GM23248 (cell line): Measurements from ENCODE around the gene NLRC5. TPM values are rescaled to one million over a fixed set of nuclear protein-coding genes. Genes with fewer than 3 reads are reported as not detected.

Experiments
- DNase-seq: peaks from one replicate; pipeline ENCODE4 v3.0.0-alpha.2; 2015
- H2AFZ ChIP-seq: fragments of 200-600 bp; sonication (generic); 2 replicates; pipeline ENCODE4 v1.6.1; 2016; ENCODE audit warnings: antibody characterized with exemption
- H3F3A ChIP-seq: fragments of 200-600 bp; sonication (generic); 2 replicates; pipeline ENCODE4 v1.6.1; 2016; ENCODE audit warnings: mild to moderate bottlenecking, antibody characterized with exemption, mixed run types; ENCODE audit not compliant: insufficient read depth
- H3K27ac ChIP-seq: fragments of 200-600 bp; sonication (generic); 2 replicates; pipeline ENCODE4 v1.5.1; 2016; ENCODE audit warnings: mild to moderate bottlenecking
- H3K27me3 ChIP-seq: fragments of 200-600 bp; sonication (generic); replicated peaks from 2 replicates; pipeline ENCODE4 v1.6.1; 2016; ENCODE audit warnings: mild to moderate bottlenecking; ENCODE audit not compliant: insufficient read depth
- H3K36me3 ChIP-seq: fragments of 200-600 bp; sonication (generic); 2 replicates; pipeline ENCODE4 v1.6.1; 2016; ENCODE audit warnings: low read depth, mild to moderate bottlenecking
- H3K4me1 ChIP-seq: fragments of 200-600 bp; sonication (generic); 2 replicates; pipeline ENCODE4 v1.6.1; 2016; ENCODE audit warnings: mild to moderate bottlenecking; ENCODE audit not compliant: insufficient read depth
- H3K4me2 ChIP-seq: fragments of 200-600 bp; sonication (generic); one replicate; pipeline ENCODE4 v1.6.1; 2016; ENCODE audit warnings: mild to moderate bottlenecking; ENCODE audit not compliant: unreplicated experiment
- H3K4me3 ChIP-seq: fragments of 200-600 bp; sonication (generic); 2 replicates; pipeline ENCODE4 v1.5.1; 2016; ENCODE audit warnings: mild to moderate bottlenecking
- H3K79me2 ChIP-seq: fragments of 200-600 bp; sonication (generic); 2 replicates; pipeline ENCODE4 v1.6.1; 2016; ENCODE audit warnings: mild to moderate bottlenecking; ENCODE audit not compliant: insufficient read depth
- H3K9ac ChIP-seq: fragments of 200-600 bp; sonication (generic); 2 replicates; pipeline ENCODE4 v1.6.1; 2016; ENCODE audit warnings: mild to moderate bottlenecking
- H3K9me2 ChIP-seq: fragments of 200-600 bp; sonication (generic); 2 replicates; pipeline ENCODE4 v1.6.1; 2016; ENCODE audit warnings: mixed run types, mild to moderate bottlenecking, moderate library complexity; ENCODE audit not compliant: insufficient read depth
- H3K9me3 ChIP-seq: fragments of 200-600 bp; sonication (generic); one replicate; pipeline ENCODE4 v1.6.1; 2017; ENCODE audit warnings: low read depth
- H4K20me1 ChIP-seq: fragments of 200-600 bp; sonication (generic); 2 replicates; pipeline ENCODE4 v1.6.0; 2016; ENCODE audit not compliant: insufficient read depth
- EZH2 ChIP-seq: fragments of 200-600 bp; sonication (generic); IDR thresholded peaks from 2 replicates; pipeline ENCODE4 v1.6.1; 2018; ENCODE audit warnings: antibody characterized with exemption, mild to moderate bottlenecking; ENCODE audit not compliant: insufficient read depth, poor library complexity, severe bottlenecking
- EZH2phosphoT487 ChIP-seq: fragments of 200-600 bp; sonication (generic); IDR thresholded peaks from 2 replicates; pipeline ENCODE4 v1.6.1; 2018; ENCODE audit warnings: antibody characterized with exemption, moderate library complexity, mild to moderate bottlenecking, low read depth; ENCODE audit not compliant: insufficient read depth
- WGBS, 2 experiments: methylation state at CpG; one replicate each; pipeline ENCODE4 v1.1.6; 2015 to 2017; ENCODE audit warnings: low lambda C conversion rate in 2 of 2, low coverage in 1 of 2; ENCODE audit errors: missing lambda C conversion rate in 2 of 2; 5-methylcytosine and 5-hydroxymethylcytosine counted together
- in situ Hi-C: fragments of 300-500 bp; cut with MboI; formaldehyde crosslinking; loops from 2 replicates; pipeline ENCODE4 v1.15.0; 2020
- polyA plus RNA-seq: library from polyadenylated mRNA; unstranded; fragments of >200 nt; fragmentation: Nextera tagmentation; extraction: Ambion mirVana; gene quantifications from 2 replicates; pipeline ENCODE4 v1.2.1, GENCODE V29; 2016
- total RNA-seq: library from RNA; depleted of rRNA; stranded (reverse); fragments of >200 nt; shearing (Covaris generic); gene quantifications from 2 replicates; pipeline ENCODE4 v1.2.3, GENCODE V29; 2014

NLRC5 gene
- total and polyA plus RNA-seq, 2 experiments from 2014 or later: 10.6 to 17.1 TPM

DNA sequence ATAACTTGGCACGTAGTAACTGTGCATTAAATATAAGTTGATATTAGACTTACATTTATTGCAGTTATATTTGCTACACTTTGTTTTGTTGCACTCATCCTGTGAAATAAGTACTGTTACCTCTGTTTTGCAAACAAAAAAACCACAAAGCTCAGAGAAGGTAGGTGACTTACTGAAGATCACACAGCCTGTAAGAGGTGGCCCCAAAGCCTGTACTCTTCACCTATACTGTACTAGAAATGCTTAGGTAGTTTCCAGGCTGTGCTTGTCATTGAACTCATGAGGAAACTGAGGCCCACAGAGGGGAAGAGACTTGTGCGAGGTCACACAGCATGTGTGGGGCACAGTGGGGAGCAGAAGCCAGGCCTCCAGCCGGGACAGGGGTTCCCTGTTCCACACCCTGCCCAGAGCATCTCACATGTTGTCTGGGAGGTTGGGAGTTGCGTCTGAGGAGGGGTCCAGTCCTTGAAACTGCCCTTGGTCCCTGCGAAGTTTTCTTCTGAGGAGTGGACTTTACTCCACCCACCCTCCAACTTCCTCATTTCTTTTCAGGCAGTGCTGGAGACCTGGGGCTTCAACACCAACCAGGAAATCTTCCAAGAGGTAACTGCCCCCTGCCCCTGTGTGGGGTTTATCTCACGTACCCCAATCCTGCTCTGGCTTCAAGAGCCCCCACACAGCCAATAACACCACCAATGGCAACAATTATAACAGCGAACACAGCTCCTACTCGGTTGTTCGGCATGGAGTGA lies 14.6 kb upstream of the NLRC5 start:
- Histone ChIP-seq H3K36me3 (no peaks in the 10 kb centered on the region), H3K9ac (no peak overlapping the region), H3K79me2 (no peaks in the 10 kb centered on the region), H3K4me2 (no peak overlapping the region), H2AFZ (no peak overlapping the region), H3K4me1 (peaks cover 13% of the 10 kb centered on the region), H3K27ac (no peak overlapping the region), H3K4me3 (no peak overlapping the region), H3K27me3 (no peaks in the 10 kb centered on the region), H3F3A (0 out of 2 replicates have a peak, but pooled peaks cover 7% of the 10 kb centered on the region), H3K9me2 (no peaks in the 10 kb centered on the region), H3K9me3 (no peaks in the 10 kb centered on the region), H4K20me1 (no peaks in the 10 kb centered on the region)
- TF ChIP-seq EZH2phosphoT487 (no peak), EZH2 (no peak)
- 81% methylated on average over 9 of the region's 9 CpGs for WGBS, 2 experiments
- no peak for DNase-seq
- in situ Hi-C loops: no loop called here

DNA sequence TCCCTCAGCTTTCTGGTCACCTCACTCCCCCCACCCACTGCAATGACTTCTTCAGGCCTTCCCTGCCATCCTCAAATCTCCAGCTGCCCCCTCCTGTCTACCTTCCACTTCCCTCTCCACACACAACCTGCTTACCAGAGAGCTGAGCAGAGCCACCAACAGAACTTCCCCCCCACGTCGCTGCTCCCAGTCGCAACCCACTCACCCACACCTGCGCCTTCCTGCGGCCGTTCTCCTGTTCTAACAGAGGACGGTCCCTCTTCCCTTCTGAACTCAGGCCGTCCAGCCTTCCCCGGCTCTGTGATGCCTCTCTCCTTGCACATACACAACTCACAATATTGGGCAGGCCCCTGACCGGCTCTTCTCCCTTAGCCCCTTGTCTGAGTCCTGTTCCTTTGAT lies 13.6 kb upstream of the NLRC5 start:
- no peak for DNase-seq
- H3K9ac ChIP-seq: no peak overlapping the region
- no peaks in the 10 kb centered on the region for H4K20me1 ChIP-seq
- no peak for TF ChIP-seq EZH2phosphoT487
- TF ChIP-seq EZH2: no peak
- no peaks in the 10 kb centered on the region for H3K27me3 ChIP-seq
- H3K9me3 ChIP-seq: no peaks in the 10 kb centered on the region
- H3K4me2 ChIP-seq: no peak overlapping the region
- no peaks in the 10 kb centered on the region for H3K79me2 ChIP-seq
- H3K27ac ChIP-seq: no peak overlapping the region
- 94 to 95% methylated on average over 10 of the region's 10 CpGs for WGBS, 2 experiments
- H3K36me3 ChIP-seq: no peaks in the 10 kb centered on the region
- H3K9me2 ChIP-seq: no peaks in the 10 kb centered on the region
- H3K4me1 ChIP-seq: peaks cover 13% of the 10 kb centered on the region
- H3F3A ChIP-seq: 0 out of 2 replicates have a peak, but pooled peaks cover 7% of the 10 kb centered on the region
- no peak overlapping the region for H2AFZ ChIP-seq
- in situ Hi-C loops: no loop called here
- no peak overlapping the region for H3K4me3 ChIP-seq

DNA sequence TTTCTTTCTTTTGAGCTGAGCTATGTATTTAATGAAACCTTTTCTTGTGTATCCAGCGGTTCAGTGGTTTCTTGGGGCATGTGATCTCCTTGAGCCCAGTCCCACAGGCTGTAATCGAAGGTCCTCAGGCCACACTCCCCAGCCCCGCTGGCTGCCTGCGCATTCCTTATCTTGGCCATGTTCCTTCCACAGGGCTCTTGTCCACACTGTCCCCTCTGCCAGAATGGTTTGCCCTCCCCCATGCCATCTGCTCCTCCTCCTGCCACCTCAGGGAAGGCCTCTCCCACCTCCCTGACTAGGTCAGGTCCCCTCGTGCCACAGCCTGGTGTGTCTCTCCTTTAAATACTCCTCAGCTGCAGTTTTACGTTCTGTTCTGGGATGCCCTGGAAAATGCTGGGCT lies 12.1 kb upstream of the NLRC5 start:
- Histone ChIP-seq H3K9me3 (no peaks in the 10 kb centered on the region), H3K9me2 (no peaks in the 10 kb centered on the region), H3K36me3 (no peaks in the 10 kb centered on the region), H2AFZ (no peak overlapping the region), H3K27me3 (no peaks in the 10 kb centered on the region), H3K4me2 (no peak overlapping the region), H3K9ac (no peak overlapping the region), H3K4me1 (peaks cover 5% of the 10 kb centered on the region; the same call in 1 of the 2 replicates), H4K20me1 (no peaks in the 10 kb centered on the region), H3K27ac (no peak overlapping the region), H3K79me2 (no peaks in the 10 kb centered on the region), H3K4me3 (no peak overlapping the region), H3F3A (no peaks in the 10 kb centered on the region)
- DNase-seq: no peak
- TF ChIP-seq EZH2phosphoT487 (no peak), EZH2 (no peak)
- WGBS, 2 experiments: 88 to 93% methylated on average over 6 of the region's 6 CpGs
- in situ Hi-C loops: no loop called here

DNA sequence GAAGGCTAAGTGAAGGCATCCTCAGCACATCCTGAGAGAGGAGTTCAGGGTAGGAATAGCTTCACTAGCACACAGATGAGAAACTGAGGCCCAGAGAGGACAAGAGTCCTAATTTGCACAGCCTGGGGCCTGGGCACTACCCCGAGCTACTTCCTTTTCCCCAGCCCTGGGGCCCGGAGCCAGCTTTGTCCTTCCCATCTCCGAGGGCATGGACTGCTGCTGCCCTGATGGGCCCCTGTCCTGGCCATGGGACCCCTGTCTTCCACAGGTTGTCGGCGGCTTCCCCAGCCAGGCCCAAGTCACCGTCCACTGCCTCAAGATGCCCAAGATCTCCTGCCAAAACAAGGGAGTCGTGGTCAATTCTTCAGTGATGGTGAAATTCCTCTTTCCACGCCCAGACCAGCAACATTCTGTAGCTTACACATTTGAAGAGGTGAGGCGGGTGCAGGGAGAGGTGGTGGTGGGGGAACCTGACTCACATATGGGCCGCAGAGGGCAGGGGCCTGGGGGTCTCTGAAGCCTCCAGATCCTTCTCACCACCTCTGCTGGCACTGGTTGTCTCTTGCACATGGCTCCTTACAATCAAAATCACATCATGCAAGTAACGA lies 11.4 kb upstream of the NLRC5 start:
- H3F3A ChIP-seq: no peaks in the 10 kb centered on the region
- in situ Hi-C loops: no loop called here
- H3K79me2 ChIP-seq: no peaks in the 10 kb centered on the region
- H3K9ac ChIP-seq: no peak overlapping the region
- DNase-seq: no peak
- H3K27ac ChIP-seq: no peak overlapping the region
- H3K4me3 ChIP-seq: no peak overlapping the region
- H2AFZ ChIP-seq: no peak overlapping the region
- H3K9me3 ChIP-seq: no peaks in the 10 kb centered on the region
- H3K27me3 ChIP-seq: no peaks in the 10 kb centered on the region
- H3K4me2 ChIP-seq: no peak overlapping the region
- H3K36me3 ChIP-seq: no peaks in the 10 kb centered on the region
- TF ChIP-seq EZH2phosphoT487 (no peak), EZH2 (no peak)
- H3K4me1 ChIP-seq: peaks cover 5% of the 10 kb centered on the region; the same call in 1 of the 2 replicates
- WGBS, 2 experiments: 92% methylated on average over 11 of the region's 11 CpGs
- H3K9me2 ChIP-seq: no peaks in the 10 kb centered on the region
- no peaks in the 10 kb centered on the region for H4K20me1 ChIP-seq
